Hepatocyte (in vitro differentiated cells): ENCODE results near the gene CACYBP. TPM values are rescaled to one million over a fixed set of nuclear protein-coding genes. Genes with fewer than 3 reads are reported as not detected.

Experiments used
- DNase-seq: peaks from one replicate; pipeline ENCODE4 v3.0.0-alpha.2; 2016; ENCODE audit warnings: low spot score
- H2AFZ ChIP-seq: fragments of 200-600 bp; sonication (generic); 2 replicates; pipeline ENCODE4 v1.6.0; 2016; ENCODE audit warnings: antibody characterized with exemption, mild to moderate bottlenecking
- H3K27ac ChIP-seq: fragments of 200-600 bp; sonication (generic); 2 replicates; pipeline ENCODE4 v1.5.1; 2016; ENCODE audit warnings: mild to moderate bottlenecking
- H3K27me3 ChIP-seq: fragments of 200-600 bp; sonication (generic); 2 replicates; pipeline ENCODE4 v1.6.1; 2016
- H3K36me3 ChIP-seq: fragments of 200-600 bp; sonication (generic); replicated peaks from 2 replicates; pipeline ENCODE4 v1.5.1; 2016; ENCODE audit warnings: low read depth; ENCODE audit not compliant: insufficient read depth
- H3K4me1 ChIP-seq: fragments of 200-600 bp; sonication (generic); 2 replicates; pipeline ENCODE4 v1.5.1; 2016; ENCODE audit warnings: mild to moderate bottlenecking, moderate library complexity; ENCODE audit not compliant: insufficient read depth
- H3K4me2 ChIP-seq: fragments of 200-600 bp; sonication (generic); 2 replicates; pipeline ENCODE4 v1.6.0; 2016
- H3K4me3 ChIP-seq: fragments of 200-600 bp; sonication (generic); 2 replicates; pipeline ENCODE4 v1.5.1; 2016; ENCODE audit warnings: mild to moderate bottlenecking
- H3K79me2 ChIP-seq: fragments of 200-600 bp; sonication (generic); 2 replicates; pipeline ENCODE4 v1.6.0; 2017; ENCODE audit warnings: mild to moderate bottlenecking
- H3K9me2 ChIP-seq: fragments of 200-600 bp; sonication (generic); replicated peaks from 2 replicates; pipeline ENCODE4 v1.6.0; 2017; ENCODE audit warnings: mild to moderate bottlenecking; ENCODE audit not compliant: insufficient read depth
- H3K9me3 ChIP-seq: fragments of 200-600 bp; sonication (generic); 2 replicates; pipeline ENCODE4 v1.5.1; 2016; ENCODE audit warnings: low read depth, mild to moderate bottlenecking
- H4K20me1 ChIP-seq: fragments of 200-600 bp; sonication (generic); 2 replicates; pipeline ENCODE4 v1.6.0; 2016; ENCODE audit warnings: mild to moderate bottlenecking; ENCODE audit not compliant: insufficient read depth, poor library complexity, severe bottlenecking
- CTCF ChIP-seq: fragments of 200-600 bp; sonication (generic); IDR thresholded peaks from 2 replicates; pipeline ENCODE4 v1.5.1; 2016; ENCODE audit warnings: antibody characterized with exemption, mild to moderate bottlenecking; ENCODE audit not compliant: poor library complexity
- EZH2 ChIP-seq: fragments of 200-600 bp; sonication (generic); IDR thresholded peaks from 2 replicates; pipeline ENCODE4 v1.6.1; 2016; ENCODE audit warnings: antibody characterized with exemption, mild to moderate bottlenecking, borderline replicate concordance
- EZH2phosphoT487 ChIP-seq: fragments of 200-600 bp; sonication (generic); IDR thresholded peaks from one replicate; pipeline ENCODE4 v1.6.1; 2018; ENCODE audit warnings: antibody characterized with exemption, mild to moderate bottlenecking, low read depth, moderate library complexity; ENCODE audit not compliant: unreplicated experiment, severe bottlenecking
- WGBS: methylation state at CpG from one replicate; pipeline ENCODE4 v1.1.6; 2016; ENCODE audit warnings: low lambda C conversion rate; ENCODE audit errors: missing lambda C conversion rate; 5-methylcytosine and 5-hydroxymethylcytosine counted together
- polyA plus RNA-seq: library from polyadenylated mRNA; unstranded; fragments of >200 nt; fragmentation: Nextera tagmentation; extraction: Ambion mirVana; gene quantifications from 2 replicates; pipeline ENCODE4 v1.2.1, GENCODE V29; 2016
- total RNA-seq: library from RNA; depleted of rRNA; stranded (reverse); fragments of >200 nt; gene quantifications from 2 replicates; pipeline ENCODE4 v1.2.3, GENCODE V29; 2014

CACYBP gene, protein sequence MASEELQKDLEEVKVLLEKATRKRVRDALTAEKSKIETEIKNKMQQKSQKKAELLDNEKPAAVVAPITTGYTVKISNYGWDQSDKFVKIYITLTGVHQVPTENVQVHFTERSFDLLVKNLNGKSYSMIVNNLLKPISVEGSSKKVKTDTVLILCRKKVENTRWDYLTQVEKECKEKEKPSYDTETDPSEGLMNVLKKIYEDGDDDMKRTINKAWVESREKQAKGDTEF
- 81.7 and 100 TPM in 2 replicates for total RNA-seq
- polyA plus RNA-seq: 79.6 and 100.0 TPM in 2 replicates

DNA sequence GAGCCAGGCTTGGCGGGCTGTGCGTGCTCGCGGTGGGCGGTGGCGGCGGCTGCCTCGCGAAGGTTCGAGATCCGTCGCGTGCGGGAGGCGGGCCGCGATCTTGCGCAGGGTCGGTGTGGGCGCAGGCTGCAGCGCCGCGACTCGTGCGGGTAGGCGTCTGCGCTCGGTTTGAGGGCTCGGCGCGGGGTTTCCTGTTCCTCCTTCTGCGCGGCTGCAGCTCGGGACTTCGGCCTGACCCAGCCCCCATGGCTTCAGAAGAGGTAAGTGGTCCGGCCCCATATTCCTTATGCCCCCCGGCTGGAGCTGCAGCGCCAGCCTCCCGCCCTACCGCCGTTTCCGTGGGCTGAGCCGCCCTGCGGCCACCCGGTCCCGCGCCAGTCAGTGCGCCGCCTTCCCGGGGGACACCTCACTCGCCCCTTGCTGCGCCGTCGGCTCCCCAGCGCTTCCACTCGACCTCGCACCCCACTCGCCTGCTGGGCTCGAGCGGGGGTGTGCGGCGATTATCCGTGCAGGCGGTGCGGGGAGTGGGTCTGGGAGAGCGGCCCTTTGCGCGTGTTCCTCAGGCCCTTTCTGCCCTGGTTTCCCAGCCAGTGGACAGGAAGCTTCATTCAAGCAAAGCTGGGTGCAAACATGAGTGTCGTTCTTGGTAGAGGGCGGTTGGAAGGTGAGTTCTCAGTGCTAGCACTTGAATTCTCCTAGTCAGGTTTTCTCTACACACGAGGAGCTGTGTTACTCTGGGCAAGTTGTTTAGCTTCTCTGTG lies at the start of gene CACYBP:
CACYBP (plus strand) TSS at position 12 of the 761 bp plus-strand sequence; CDS start at position 246, 234 bp downstream.
- peaks cover 50% of the 10 kb centered on the region for H3K79me2 ChIP-seq
- peaks cover 22% of the 10 kb centered on the region for H3K4me1 ChIP-seq
- WGBS: 2% methylated on average over 48 of the region's 71 CpGs
- no peaks in the 10 kb centered on the region for H3K27me3 ChIP-seq
- DNase-seq: no peak
- H3K9me2 ChIP-seq: no peaks in the 10 kb centered on the region
- peak; percentile 10 for TF ChIP-seq CTCF
- no peak for TF ChIP-seq EZH2phosphoT487
- no peak for TF ChIP-seq EZH2
- peak within 1 kb of the TSS; percentile 73 for H2AFZ ChIP-seq
- no peaks in the 10 kb centered on the region for H3K36me3 ChIP-seq
- H4K20me1 ChIP-seq: peaks cover 14% of the 10 kb centered on the region
- H3K27ac ChIP-seq: peak within 1 kb of the TSS; percentile 97
- H3K4me2 ChIP-seq: peak within 1 kb of the TSS; percentile 84
- no peaks in the 10 kb centered on the region for H3K9me3 ChIP-seq
- peak within 1 kb of the TSS; percentile 80 for H3K4me3 ChIP-seq

DNA sequence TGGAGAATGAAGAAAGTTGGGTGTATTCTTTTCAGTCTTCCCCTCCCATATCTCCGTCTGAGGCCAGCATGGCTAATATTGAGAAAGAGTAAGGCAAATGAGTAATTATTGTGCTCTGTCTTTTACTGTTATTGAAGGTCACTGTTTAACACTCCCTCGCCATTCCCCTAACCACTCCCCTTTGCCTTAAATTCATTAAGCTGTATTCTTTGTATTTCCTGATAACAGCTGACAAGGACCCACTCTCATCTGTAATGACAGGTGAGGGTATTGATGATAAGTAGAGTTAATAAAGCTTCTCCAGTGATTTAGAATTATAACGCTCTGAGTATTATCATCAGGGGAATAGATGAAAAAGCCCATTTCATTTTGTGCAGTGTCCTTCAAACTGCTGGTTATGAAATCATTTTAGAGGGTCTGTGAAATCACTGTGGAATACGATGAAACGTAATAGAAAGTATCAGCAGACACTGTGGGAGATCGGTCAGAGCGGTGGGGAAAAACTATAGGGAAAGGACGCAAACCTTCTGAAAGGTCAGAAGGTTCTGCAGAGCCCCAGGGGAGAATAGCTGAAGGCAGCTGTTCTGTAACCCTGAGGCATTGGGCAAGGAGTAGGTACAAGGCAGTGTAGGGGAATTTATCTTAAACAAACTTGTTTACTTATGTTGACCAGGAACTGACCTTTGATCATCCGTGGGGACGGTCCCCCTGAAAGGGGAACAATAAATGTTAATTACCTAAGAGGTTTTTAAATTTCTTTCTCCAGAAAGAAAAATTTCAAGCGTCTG lies 46.3 kb upstream of the CACYBP start:
- peak overlapping the region; percentile 68 for H3K4me2 ChIP-seq
- no peaks in the 10 kb centered on the region for H3K79me2 ChIP-seq
- peak; percentile 50 for DNase-seq
- no peaks in the 10 kb centered on the region for H3K9me3 ChIP-seq
- no peaks in the 10 kb centered on the region for H3K9me2 ChIP-seq
- H3K27me3 ChIP-seq: no peaks in the 10 kb centered on the region
- no peak overlapping the region for H3K4me3 ChIP-seq
- peak overlapping the region; percentile 74 for H3K27ac ChIP-seq
- WGBS: 33% methylated on average over 11 of the region's 11 CpGs
- H2AFZ ChIP-seq: no peak overlapping the region
- H4K20me1 ChIP-seq: no peaks in the 10 kb centered on the region
- peaks cover 19% of the 10 kb centered on the region for H3K4me1 ChIP-seq
- no peaks in the 10 kb centered on the region for H3K36me3 ChIP-seq
- no peak for TF ChIP-seq CTCF
- TF ChIP-seq EZH2: no peak
- TF ChIP-seq EZH2phosphoT487: no peak

DNA sequence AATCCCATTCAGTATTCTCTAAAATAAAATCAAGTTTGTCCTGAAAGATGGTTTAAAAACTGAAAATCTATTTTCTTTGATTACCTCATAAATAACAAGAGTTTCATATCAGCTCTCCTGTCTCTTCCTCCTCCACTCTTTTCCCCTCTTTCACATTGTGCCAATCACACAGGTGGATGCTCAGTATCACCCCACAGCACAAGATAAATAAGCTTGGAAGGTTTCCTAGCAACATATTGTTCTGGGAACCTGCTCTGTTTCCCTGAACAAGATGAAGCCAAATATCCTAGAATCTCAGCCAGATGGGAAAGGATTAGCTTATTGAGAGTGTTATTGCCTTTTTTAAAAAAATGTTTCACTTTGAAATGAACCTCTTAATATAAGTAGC lies 45.7 kb upstream of the CACYBP start:
- DNase-seq: peak; percentile 39
- no peaks in the 10 kb centered on the region for H4K20me1 ChIP-seq
- H3K9me2 ChIP-seq: no peaks in the 10 kb centered on the region
- no peaks in the 10 kb centered on the region for H3K36me3 ChIP-seq
- peaks cover 19% of the 10 kb centered on the region for H3K4me1 ChIP-seq
- no peaks in the 10 kb centered on the region for H3K79me2 ChIP-seq
- no peak overlapping the region for H3K4me3 ChIP-seq
- TF ChIP-seq EZH2 (no peak), EZH2phosphoT487 (no peak), CTCF (no peak)
- H3K27ac ChIP-seq: peak overlapping the region; percentile 74
- H3K4me2 ChIP-seq: peak overlapping the region; percentile 68
- no peaks in the 10 kb centered on the region for H3K9me3 ChIP-seq
- no peaks in the 10 kb centered on the region for H3K27me3 ChIP-seq
- no peak overlapping the region for H2AFZ ChIP-seq
